KBM-7 (cell line): ENCODE data around the gene IL17B.

Source experiments
- DNase-seq: peaks from one replicate; pipeline ENCODE4 v3.0.0-alpha.2; 2015
- in situ Hi-C: fragments of 300-500 bp; cut with MboI; formaldehyde crosslinking; loops from 2 replicates; pipeline ENCODE4 v1.14.3; 2020; ENCODE audit warnings: low sequenced_read_pairs, low pct_unique_long_range_greater_than_20kb, mixed read lengths

Gene IL17B, protein sequence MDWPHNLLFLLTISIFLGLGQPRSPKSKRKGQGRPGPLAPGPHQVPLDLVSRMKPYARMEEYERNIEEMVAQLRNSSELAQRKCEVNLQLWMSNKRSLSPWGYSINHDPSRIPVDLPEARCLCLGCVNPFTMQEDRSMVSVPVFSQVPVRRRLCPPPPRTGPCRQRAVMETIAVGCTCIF

DNA sequence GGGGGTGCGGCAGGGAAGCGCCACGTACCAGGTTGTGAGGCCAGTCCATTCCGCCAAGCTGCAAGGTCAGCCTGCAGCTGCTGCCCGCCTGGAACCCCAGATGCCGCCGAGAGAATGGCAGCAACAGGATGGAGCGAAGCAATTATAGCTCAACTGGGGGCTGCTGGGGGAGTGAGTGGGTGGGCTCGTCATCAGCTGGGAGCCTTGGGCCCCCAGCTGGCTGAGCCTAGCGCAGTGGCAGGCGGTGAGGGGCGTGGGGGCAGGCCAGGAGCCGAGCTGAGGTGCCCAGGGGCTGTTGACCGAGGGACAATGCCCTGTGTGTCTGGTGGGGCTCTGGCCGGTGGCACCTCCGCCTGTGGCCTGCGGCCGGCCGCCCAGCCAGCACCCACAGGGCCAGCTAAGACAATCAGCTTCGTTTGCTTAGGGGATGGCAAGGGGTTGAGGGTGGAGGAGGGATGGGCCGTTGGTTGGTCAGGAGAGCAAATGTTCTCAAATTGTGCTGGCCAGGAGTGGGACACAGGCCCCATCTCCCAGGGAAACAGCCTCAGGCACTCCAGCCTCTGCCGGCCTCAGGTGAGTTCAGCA, at the start of gene IL17B:
Gene IL17B (minus strand): TSS at position 116 of the 585 bp plus-strand sequence. CDS start 67 bp downstream, at position 49.
- in situ Hi-C loops, result no loop called here
- DNase-seq, result no peak

DNA sequence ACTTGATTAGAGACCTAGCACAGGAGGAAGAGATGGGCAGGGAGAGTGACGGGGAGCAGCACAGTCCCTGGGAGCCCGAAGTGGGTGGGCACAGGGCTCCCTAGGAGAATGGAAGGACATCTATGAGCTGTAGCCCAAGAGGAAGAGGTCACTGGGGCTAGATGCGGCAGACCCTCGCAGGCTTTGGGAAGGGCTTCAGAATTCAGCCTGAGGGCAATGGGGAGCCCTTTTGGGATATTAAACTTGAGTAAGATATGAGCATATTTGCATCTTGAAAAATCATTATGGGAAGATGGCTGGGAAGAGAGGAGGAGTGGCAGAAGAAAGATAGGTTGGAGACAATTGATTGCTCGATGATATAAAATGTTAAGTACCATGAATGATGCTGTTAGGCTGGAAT, 48.9 kb upstream of the IL17B start:
- DNase-seq, result no peak
- in situ Hi-C loops, result no loop called here

GRCh38 chr5:149427374-149427773, 48.3 kb upstream of the IL17B start:
- DNase-seq, result no peak
- in situ Hi-C loops, result no loop called here

GRCh38 chr5:149426931-149427330, 47.8 kb upstream of the IL17B start:
- in situ Hi-C loops, result no loop called here
- DNase-seq, result no peak

DNA sequence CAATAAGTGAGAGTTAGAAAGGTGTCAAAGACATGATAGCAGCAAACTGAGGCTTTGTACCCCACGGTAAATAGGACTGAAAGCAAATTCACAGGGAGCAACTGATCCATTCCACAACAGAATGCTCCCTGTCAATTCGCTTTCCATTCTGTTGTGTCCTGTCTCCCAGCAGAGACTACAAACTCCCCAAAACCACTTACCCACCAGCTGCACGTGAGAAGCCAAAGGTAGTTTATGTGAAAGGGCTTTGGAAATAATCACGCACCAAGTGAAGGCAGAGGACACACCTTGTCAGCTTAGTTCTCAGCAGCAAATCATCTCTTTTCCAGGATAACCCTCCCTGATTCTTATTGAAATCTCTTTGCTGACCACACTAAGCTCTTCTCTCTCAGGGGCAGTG, 46.6 kb upstream of the IL17B start:
- DNase-seq, result no peak
- in situ Hi-C loops, result no loop called here

GRCh38 chr5:149424371-149425315, 45.6 kb upstream of the IL17B start:
- in situ Hi-C loops, result no loop called here
- DNase-seq, result no peak

- DNase-seq, result no peak
- in situ Hi-C loops, result no loop called here
Measured at GRCh38 chr5:149423794-149424268, 44.7 kb upstream of the IL17B start.

DNA sequence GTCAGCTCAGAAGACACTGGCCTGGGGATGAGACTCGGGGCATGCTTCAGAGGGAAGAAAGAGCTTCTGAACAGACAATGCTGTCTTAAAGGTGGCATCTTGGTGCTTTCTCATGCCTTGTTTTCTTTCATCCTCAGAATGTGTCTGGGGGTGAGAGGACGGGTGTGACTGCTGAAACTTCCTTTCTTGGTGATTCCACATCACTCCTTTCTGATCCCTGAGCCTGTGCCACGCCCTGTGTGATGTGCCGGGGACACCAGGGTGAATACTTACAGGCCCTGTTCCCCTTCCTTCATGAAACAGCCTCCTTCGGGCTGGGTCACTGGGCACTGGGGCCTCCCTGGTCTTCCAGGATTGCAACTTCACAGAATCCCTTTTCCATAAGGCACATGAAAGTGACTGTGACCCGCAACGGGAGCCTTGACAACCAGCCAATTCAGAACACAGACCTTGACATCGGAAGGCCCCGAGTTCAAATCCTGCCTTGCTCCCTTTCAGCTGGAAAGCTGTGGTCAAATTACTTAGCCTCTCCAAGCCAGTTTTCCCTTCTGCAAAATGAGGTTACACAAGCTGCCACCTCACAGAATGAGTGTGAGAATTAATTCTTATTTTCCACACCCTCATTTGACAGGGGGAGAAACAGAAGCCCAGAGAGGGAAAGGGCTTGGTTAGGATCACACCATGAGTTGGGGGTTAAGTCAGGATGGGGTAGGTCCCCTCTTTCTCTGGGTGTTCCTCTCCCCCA, 44.1 kb upstream of the IL17B start:
- in situ Hi-C loops, result no loop called here
- no peak for DNase-seq

DNA sequence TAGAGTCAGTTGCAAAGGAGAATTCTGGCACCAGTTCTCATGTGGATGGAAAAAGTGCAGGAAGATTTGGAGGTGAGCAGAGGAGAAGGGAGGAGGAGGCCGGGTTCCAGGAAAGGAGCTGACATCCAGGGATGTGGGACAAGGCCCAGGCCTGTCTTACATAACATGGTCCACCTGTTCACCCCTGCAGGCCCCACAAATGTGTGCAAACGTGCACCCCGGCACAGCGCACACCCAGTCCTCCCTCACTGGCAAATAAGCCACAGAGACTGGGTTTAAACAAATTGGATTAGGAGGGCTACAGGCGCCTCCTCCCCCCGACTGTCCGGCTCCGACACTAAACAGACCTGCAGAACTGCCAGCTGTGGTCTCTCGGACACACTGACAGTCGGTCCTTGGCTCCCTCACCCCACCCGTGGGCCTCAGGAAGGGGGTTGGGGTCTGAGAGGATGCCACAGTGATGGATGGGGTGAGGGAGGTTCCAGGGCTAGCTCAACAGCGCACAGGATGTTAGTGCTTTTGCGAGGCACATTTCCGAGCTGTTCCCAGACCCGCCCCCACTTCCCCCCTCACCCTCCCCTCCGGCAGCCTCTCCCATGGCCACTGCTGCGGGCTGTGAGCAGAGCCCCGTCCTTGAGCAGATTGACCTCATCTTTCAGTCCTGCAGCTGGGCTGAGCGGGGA, 43.4 kb upstream of the IL17B start:
- in situ Hi-C loops, result no loop called here

DNA sequence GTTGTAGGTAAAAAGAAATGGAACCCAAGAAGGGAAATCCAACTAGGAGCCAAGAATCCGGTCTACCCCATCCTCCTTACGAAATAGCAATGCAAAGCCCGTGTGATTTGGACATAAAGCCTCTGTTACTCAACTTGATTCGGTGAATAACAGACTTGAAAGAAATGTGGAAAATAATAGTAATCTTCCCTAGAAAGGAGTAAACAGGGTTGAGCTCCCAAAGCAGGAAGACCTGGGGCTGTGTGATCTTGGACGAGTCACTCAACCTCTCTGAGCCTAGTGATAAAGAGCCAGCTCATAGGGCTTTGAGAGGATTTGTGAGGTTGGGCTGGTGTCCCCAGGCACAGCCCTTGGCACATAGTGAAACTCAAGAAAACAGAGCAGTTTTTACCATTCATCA, 42.7 kb upstream of the IL17B start:
- in situ Hi-C loops, result no loop called here
- no peak for DNase-seq

More for the DNA sequence above, 43.4 kb upstream of the IL17B start:
- DNase-seq, result no peak

GRCh38 chr5:149421372-149421685, 42.2 kb upstream of the IL17B start:
- in situ Hi-C loops, result no loop called here
- DNase-seq, result no peak

DNA sequence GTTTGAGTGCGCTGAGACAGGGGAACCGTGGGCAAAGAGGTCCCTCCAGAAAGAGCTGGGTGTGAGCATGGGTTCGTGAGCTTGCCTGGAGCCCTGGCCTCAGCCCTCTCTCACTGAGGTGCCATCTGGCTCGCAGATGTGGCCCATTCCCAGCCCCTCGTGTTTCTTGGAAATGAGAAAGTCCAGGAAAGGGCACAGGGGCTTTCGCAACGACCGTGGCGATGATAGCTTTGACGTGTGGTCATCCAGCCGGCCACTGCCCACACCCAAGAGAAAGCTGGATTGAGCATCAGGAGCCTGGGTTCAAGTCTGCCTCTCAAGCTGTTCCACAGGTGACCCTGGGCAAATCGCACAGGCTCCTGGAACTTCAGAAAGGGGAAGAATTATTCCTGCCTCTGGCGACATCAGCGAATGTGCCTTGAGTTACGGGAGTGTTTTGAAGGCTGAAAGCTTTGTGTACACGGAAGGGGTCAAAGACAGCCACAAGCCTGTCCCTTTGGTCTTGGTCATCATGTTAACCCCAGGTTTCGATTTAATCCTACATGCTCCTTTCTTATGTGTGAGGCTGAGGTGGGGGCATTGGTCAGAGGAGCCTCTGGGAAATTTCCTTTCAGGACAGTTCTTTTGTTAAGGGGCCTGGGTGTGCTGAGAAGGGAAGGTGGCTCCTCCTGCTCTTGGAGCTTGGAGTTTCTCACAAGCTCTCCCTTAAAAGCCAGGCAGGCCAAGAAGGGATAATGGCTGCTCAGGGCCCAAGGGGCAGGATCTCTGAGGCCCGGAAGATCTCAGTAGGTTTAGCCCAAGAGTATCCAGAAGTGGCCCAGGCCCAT, 41.7 kb upstream of the IL17B start:
- in situ Hi-C loops, result no loop called here

DNA sequence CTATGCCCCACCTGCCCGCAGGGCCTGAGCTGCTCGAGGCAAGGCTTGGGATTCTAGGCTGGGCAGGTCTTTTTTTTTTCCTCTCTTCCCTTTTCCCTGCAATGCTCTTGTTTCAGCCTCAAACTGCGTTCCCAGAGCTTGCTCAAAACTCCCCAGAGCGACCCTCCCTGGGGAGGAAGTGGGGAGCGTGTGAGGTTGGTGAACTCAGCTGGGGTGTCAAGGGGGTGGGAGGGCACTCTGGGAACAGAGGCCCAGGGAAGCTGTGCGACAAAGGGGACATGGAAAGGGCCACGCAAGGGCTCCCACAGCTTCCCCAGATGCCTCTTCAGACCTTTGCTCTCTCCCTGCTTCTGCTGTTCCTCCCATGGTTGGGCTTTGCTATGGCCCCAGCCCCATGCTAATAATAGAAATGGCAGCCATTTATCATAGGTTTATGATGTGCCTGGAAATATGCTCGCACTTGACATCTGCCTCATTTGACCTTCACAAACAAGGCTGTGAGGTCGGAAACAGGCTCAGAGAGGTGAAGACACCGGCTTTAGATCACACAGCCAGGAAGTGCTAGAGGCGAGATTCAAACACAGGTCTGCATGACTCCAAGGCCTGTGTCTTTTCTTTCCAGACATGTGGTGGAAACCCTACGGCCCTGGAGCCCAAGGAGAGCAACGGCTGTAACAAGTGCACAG, 40.9 kb upstream of the IL17B start:
- DNase-seq, result no peak
- in situ Hi-C loops, result no loop called here

More for the DNA sequence above, 41.7 kb upstream of the IL17B start:
- no peak for DNase-seq

GRCh38 chr5:149419532-149419858, 40.4 kb upstream of the IL17B start:
- in situ Hi-C loops, result no loop called here
- no peak for DNase-seq

DNA sequence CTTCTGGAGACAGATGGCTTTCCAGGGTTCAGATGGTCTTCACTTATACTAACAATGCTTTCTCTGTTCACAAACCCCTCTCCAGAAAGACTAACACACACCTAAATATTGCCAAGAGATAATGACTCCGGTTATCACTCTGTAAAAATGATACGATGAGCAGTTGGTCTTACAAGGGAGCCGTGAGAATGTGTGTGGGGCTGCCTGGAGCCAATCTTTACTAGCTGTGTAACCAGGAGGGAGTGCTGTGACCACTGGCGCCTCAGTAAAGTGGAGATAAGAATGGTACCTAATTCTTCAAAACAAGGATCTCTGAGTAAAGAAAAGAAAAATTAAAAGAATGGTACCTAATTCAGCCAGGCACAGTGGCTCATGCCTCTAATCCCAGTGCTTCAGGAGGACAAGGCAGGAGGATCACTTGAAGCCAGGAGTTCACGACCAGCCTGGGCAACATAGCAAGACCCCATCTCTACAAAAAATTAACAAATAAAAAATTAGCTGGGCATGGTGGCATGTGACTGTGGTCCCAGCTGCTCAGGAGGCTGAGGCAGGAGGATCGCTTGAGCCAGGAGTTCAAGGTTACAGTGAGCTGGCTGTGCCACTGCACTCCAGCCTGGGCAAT, 39.9 kb upstream of the IL17B start:
- no peak for DNase-seq
- in situ Hi-C loops, result no loop called here

- no peak for DNase-seq
- in situ Hi-C loops, result no loop called here
Measured at GRCh38 chr5:149417711-149418368, 38.7 kb upstream of the IL17B start.
